Mesenteric fat pad (tissue), 1 donor: ENCODE data around the gene ECHDC1. TPM values are rescaled to one million over a fixed set of nuclear protein-coding genes. Genes with fewer than 3 reads are reported as not detected.
A peak's percentile ranks its signal among the peaks of the same experiment; 100 is the strongest.

Source experiments
- DNase-seq: peaks from one replicate; pipeline ENCODE4 v3.0.0-alpha.2; 2020; ENCODE audit warnings: low spot score
- total RNA-seq: library from RNA; stranded (reverse); fragmentation: NEBNext Ultra II Directional; extraction: Animal tissue kit (Norgen Biotek cat#: 25700); gene quantifications from one replicate; pipeline ENCODE4 v1.2.1, GENCODE V29; 2021
- donor health status: DM: yes; HTN: yes; CAD: no.

Gene ECHDC1
- total RNA-seq, 1 donor from 2014 or later: 70.7 TPM

- DNase-seq: no peak
Measured at GRCh38 chr6:127290391-127291265, 52.8 kb downstream of the ECHDC1 start.

DNA sequence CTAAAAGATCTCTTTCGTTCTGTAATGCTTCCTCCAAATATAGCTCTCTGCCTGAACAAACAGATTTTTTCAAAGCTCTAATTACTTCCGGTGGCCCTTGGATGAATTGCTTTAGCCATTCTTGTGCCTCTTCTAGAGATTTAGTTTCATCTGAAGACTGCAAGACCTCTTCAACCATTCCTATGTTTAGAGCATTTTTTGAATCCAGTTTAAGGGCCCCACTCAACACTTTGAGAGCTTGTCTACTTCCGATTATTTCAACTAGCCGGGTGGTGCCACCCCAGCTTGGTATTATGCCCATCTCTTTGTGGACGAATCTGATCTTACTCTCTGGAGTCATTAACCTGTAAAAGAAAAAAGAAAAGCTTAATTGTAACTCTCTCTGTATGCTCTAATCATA is 53.5 kb downstream of the ECHDC1 start:
- DNase-seq: no peak

DNA sequence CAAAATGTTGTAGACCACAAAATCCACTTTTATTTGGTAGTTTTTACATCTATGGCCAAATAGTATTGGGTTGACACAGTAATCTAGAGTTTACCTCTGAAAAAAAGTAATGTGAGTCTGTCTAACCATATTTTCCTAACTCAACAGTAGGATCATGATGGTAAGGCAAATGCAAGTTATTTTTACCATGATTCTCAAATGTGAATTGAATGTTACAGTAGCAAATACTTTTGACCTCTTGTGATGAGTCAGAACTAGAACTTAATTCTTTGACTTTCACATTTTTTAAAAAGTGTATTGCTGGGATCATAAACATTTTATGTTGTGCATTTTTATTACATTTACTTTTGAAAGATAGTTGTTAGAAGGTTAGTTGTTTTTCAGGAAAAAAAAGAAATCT is 54.7 kb downstream of the ECHDC1 start:
- no peak for DNase-seq

GRCh38 chr6:127282184-127282583 is 61.2 kb downstream of the ECHDC1 start:
- DNase-seq: no peak

- no peak for DNase-seq
Measured at GRCh38 chr6:127279815-127280214, 63.6 kb downstream of the ECHDC1 start.

GRCh38 chr6:127277878-127278843 is 65.2 kb downstream of the ECHDC1 start:
- no peak for DNase-seq

DNA sequence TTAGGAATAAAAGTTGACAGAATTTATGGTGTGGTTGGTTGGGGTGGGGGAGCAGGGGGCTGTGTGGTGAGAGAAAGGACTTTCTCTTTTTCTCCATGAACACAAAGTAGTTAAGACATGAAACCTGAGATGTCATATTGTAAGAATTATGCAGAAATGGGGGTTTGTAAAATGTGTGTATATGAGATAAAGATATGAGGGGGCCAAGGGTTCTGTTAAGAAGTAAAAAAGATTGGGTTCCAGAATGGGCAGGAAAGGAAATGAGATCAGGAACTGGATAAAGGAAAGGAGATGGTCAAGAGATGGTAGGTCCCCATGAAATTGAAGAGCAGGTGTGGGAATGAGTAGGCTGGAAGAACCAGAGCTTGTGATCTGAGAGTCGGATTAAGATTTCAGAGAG is 67.1 kb downstream of the ECHDC1 start:
- DNase-seq: no peak

DNA sequence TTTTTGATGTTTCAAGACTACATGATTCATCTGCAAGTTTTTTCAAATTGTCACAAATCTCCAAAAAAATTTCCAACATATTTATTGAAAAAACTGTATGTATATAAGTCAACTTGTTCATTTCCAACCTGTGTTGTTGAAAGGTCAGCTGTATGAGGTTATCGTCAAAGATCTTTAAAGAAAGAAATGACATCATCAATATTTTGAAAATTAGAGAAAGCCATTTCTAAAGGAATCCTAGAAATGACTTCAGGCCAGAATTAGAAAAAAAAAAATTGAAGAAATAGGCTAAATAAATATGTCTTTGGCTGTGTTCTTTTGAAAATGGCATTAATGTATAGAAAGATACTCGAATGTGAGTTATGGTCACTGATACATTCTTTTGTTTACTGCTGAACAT is 69.9 kb downstream of the ECHDC1 start:
- DNase-seq: no peak

- DNase-seq: no peak
Measured at GRCh38 chr6:127272576-127272975, 70.8 kb downstream of the ECHDC1 start.

GRCh38 chr6:127267646-127268625 is 75.5 kb downstream of the ECHDC1 start:
- no peak for DNase-seq

DNA sequence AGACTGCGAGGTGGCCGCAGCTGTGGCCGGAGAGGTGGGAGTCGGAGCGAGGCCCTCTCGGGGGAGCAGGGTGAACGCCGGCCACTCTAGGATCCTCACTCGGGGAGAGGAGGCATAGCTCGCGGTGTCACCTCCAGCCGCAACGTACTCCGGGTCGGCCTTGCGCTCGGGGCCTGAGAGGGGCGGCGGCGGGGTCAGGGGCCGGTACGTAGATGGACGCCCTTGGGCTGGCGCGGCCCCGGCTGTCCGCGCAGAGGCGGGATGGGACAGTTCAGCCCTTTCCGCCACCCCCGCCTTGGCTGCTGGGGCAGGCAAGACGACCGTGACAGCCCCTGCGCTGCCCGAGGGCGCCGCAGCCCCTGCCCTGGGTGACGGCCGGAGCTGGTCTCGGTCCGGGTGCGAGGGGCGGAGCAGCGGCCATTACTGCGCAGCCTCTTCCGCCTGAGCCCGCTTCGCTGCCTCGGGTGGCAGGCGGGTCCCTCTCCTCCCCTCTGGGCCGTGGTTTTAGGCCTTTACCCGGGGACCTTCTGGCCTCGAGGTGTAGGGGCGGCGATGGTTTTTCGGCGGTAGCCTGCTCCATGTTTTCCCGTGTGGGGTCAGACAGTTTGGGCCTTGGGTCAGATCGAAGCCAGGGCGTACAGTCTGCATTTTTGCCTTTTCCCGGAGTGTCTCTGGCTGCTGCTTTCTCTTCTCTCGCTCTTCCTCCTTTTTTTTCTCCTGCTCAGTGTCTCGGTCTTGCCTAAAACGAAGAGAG is 76.3 kb downstream of the ECHDC1 start:
- DNase-seq: peak; percentile 93

DNA sequence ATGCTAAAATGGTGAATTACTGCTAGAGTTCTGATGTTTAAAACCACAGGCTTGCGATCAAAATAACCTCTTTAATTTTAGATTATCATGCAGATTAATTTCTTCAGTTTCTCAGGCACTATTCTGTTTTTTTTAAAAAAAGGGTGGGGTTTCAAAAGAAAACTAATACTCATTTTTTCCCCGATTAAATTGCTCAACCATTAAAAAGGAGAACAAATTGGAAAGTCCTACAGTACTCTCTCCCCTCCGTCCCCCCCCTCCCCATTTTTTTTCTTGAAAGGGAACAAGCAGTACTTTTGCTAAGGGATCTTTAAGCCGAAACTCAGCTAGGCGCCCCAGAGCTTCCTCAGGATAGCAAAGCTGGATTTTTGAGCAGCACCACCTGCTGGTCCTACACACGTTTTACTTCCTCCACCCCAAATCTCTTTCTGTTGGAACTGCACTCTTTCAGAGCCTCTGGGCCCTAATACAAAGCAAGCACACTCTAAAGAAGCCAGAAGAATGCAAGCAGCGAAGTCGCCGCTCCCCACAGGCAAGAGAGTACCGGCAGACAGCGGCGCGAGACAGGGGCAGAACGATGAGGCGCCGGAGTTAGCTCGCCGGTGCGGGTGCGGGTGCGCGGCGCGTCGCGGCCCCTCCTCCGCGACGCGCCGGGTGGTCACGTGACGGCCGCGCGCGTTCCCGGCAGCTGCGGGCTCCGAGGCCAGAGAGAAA is 77.1 kb downstream of the ECHDC1 start, which contains the start of gene RNF146:
TSS of gene RNF146 (plus strand) at position 687 of the 714 bp plus-strand sequence. CDS start 13,475 bp downstream, outside the sequence.
- DNase-seq: no peak

- DNase-seq: no peak
Measured at GRCh38 chr6:127263481-127263880, 79.9 kb downstream of the ECHDC1 start.

DNA sequence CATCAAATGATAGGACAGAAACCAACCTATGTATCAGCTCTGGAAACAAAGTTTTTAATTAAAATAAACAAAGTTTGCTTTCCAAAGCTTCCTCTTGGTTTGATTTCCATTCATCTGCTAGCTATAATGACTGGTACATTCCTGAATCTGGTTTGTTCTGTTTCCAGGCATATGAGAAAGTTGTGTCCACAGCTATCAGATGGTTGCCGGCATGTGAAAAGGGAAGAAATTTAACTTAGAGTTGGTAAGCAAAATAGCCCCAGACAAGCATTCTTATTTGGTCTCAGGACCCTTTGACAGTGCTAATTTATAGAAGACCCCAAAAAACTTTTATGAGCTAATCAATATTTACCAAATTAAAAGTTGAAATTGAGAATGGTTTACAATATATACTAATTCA is 80.5 kb downstream of the ECHDC1 start:
- DNase-seq: no peak

- no peak for DNase-seq
Measured at GRCh38 chr6:127255286-127255685, 88.1 kb downstream of the ECHDC1 start.

DNA sequence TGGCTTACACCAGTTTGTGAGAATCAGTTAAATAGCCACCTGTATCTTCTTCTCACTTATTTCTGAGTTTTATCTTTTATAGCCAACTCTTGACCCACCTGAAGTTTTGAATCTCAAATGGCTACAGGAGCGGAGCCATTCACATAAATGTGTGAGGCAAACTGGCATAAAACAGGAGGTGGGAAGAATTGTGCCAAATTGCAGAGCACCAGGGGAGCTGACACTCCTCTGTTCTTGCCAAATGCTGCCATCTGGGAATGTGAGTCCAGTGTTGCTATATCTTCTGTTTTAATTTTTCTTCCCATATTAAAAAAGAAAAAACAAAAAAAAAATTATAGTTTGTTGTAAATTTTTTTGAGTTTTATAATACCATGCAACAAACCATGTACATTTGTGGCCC is 93.8 kb downstream of the ECHDC1 start:
- DNase-seq: no peak

- no peak for DNase-seq
Measured at GRCh38 chr6:127247114-127248096, 96.0 kb downstream of the ECHDC1 start.

DNA sequence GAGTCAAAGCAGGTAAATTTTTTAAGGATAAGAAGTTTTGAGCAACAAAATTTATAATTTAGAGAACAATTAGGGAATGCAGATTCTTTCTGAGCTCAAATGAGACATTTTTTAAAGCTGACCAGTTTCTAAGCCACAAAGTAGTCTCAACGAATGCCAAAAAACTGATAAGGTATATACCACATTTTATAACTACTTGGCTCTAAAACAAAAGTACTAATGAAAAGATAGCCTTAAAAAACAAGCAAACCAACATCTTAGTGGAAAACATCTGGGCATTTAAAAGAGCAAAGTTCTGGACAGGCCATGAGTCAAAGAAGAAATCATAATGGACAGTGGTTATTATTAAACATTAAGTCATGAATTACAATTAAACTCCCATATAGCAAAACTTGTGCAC is 99.9 kb downstream of the ECHDC1 start:
- DNase-seq: no peak
